CD1c-positive myeloid dendritic cell (primary cell): ENCODE results near the gene IRF5.
"Not testable (repeated sequence)": the region's sequence is repeated elsewhere in the genome, so short reads cannot be mapped to it uniquely, and the experiment has no call there.

ENCODE experiments used
- DNase-seq: peaks from one replicate; pipeline ENCODE4 v3.0.0-alpha.2; 2016; ENCODE audit errors: extremely low spot score

IRF5 gene

GRCh38 chr7:128906766-128907559 is 30.8 kb upstream of the IRF5 start:
- no peak for DNase-seq

- no peak for DNase-seq
These were observed 28.7 kb upstream of the IRF5 start for GRCh38 chr7:128908750-128909624.

- DNase-seq: no peak
These were observed 27.8 kb upstream of the IRF5 start for GRCh38 chr7:128909625-128910568.

GRCh38 chr7:128910569-128910945 is 27.2 kb upstream of the IRF5 start, which contains the start of gene KCP:
KCP (minus strand) TSS chr7:128910709; CDS start chr7:128910676, 33 bp downstream.
- no peak for DNase-seq

- DNase-seq: peak; percentile 54
These were observed 26.2 kb upstream of the IRF5 start for GRCh38 chr7:128911423-128912031.

GRCh38 chr7:128912281-128912680 is 25.4 kb upstream of the IRF5 start:
- DNase-seq: no peak

- DNase-seq: not testable (repeated sequence)
These were observed 24.8 kb upstream of the IRF5 start for GRCh38 chr7:128912709-128913495.

- DNase-seq: no peak
These were observed 23.7 kb upstream of the IRF5 start for GRCh38 chr7:128913870-128914565.

GRCh38 chr7:128914566-128915151 is 23.1 kb upstream of the IRF5 start:
- no peak for DNase-seq

GRCh38 chr7:128915271-128915819 is 22.4 kb upstream of the IRF5 start:
- no peak for DNase-seq

- no peak for DNase-seq
These were observed 21.7 kb upstream of the IRF5 start for GRCh38 chr7:128915841-128916642.

GRCh38 chr7:128916643-128916915 is 21.1 kb upstream of the IRF5 start:
- DNase-seq: no peak

GRCh38 chr7:128917122-128917521 is 20.6 kb upstream of the IRF5 start:
- no peak for DNase-seq

GRCh38 chr7:128918016-128918665 is 19.6 kb upstream of the IRF5 start:
- DNase-seq: no peak

GRCh38 chr7:128919241-128919640 is 18.5 kb upstream of the IRF5 start:
- DNase-seq: no peak

GRCh38 chr7:128919881-128920799 is 17.6 kb upstream of the IRF5 start:
- no peak for DNase-seq
